Islet precursor cell (in vitro differentiated cells): Measurements from ENCODE around the gene NF1.
"Not testable (repeated sequence)": the region's sequence is repeated elsewhere in the genome, so short reads cannot be mapped to it uniquely, and the experiment has no call there.

ENCODE experiments used
- DNase-seq: peaks from one replicate; pipeline ENCODE4 v3.0.0-alpha.2; 2018

NF1 gene

GRCh38 chr17:31256936-31257335, 162.2 kb downstream of the NF1 start:
- no peak for DNase-seq

GRCh38 chr17:31260151-31260550, 165.4 kb downstream of the NF1 start:
- no peak for DNase-seq

- DNase-seq, result no peak
Observed at GRCh38 chr17:31261601-31262000, 166.8 kb downstream of the NF1 start.

- DNase-seq, result not testable (repeated sequence)
Observed at GRCh38 chr17:31262923-31263322, 168.1 kb downstream of the NF1 start.

- DNase-seq, result no peak
Observed at GRCh38 chr17:31266042-31266441, 171.3 kb downstream of the NF1 start.

- no peak for DNase-seq
Observed at GRCh38 chr17:31269036-31269577, 174.3 kb downstream of the NF1 start.

- DNase-seq, result peak; percentile 98
Observed at GRCh38 chr17:31269578-31269983, 174.8 kb downstream of the NF1 start.

- DNase-seq, result no peak
Observed at GRCh38 chr17:31272236-31272635, 177.5 kb downstream of the NF1 start.

- DNase-seq, result no peak
Observed at GRCh38 chr17:31272803-31273202, 178.0 kb downstream of the NF1 start.

GRCh38 chr17:31273516-31273915, 178.7 kb downstream of the NF1 start:
- no peak for DNase-seq

GRCh38 chr17:31274252-31274651, 179.5 kb downstream of the NF1 start:
- no peak for DNase-seq

- no peak for DNase-seq
Observed at GRCh38 chr17:31275116-31275515, 180.3 kb downstream of the NF1 start.

GRCh38 chr17:31279401-31279800, 184.6 kb downstream of the NF1 start:
- no peak for DNase-seq

- DNase-seq, result no peak
Observed at GRCh38 chr17:31281061-31281460, 186.3 kb downstream of the NF1 start.

GRCh38 chr17:31283841-31284240, 189.1 kb downstream of the NF1 start:
- DNase-seq, result no peak

GRCh38 chr17:31286587-31286986, 191.8 kb downstream of the NF1 start:
- DNase-seq, result no peak

- DNase-seq, result not testable (repeated sequence)
Observed at GRCh38 chr17:31287932-31288331, 193.2 kb downstream of the NF1 start.

- no peak for DNase-seq
Observed at GRCh38 chr17:31289790-31290189, 195.0 kb downstream of the NF1 start.

- no peak for DNase-seq
Observed at GRCh38 chr17:31291820-31292219, 197.0 kb downstream of the NF1 start.

- no peak for DNase-seq
Observed at GRCh38 chr17:31293581-31293980, 198.8 kb downstream of the NF1 start.

GRCh38 chr17:31294231-31294630, 199.5 kb downstream of the NF1 start:
- no peak for DNase-seq

GRCh38 chr17:31294820-31295488, 200.2 kb downstream of the NF1 start:
- DNase-seq, result no peak

- DNase-seq, result no peak
Observed at GRCh38 chr17:31295489-31295871, 200.7 kb downstream of the NF1 start.

- DNase-seq, result no peak
Observed at GRCh38 chr17:31296142-31296541, 201.4 kb downstream of the NF1 start.

- DNase-seq, result no peak
Observed at GRCh38 chr17:31297090-31297489, 202.3 kb downstream of the NF1 start, which contains the start of gene OMG. Gene OMG, minus strand, starts transcription at chr17:31297239. Its CDS starts 908 bp downstream, at chr17:31296331.
